ENCODE measurements around the gene ADGRF5.

ADGRF5 gene

GRCh38 chr6:46921731-46922130 lies at the start of gene ADGRF5:
ADGRF5 (minus strand) TSS chr6:46921938; CDS start chr6:46906762, 15,176 bp downstream.
- DNase-seq (ENCODE audit: low read depth in 2 of 2), result no peak

- DNase-seq (ENCODE audit: low read depth in 2 of 2), result no peak
These were observed 47.5 kb upstream of the ADGRF5 start for GRCh38 chr6:46969206-46969605.

GRCh38 chr6:46967826-46968349 lies 46.1 kb upstream of the ADGRF5 start:
- DNase-seq (ENCODE audit: low read depth in 2 of 2), result no peak

- DNase-seq (ENCODE audit: low read depth in 2 of 2), result no peak
These were observed 43.2 kb upstream of the ADGRF5 start for GRCh38 chr6:46964716-46965519.

- DNase-seq (ENCODE audit: low read depth in 2 of 2), result no peak
These were observed 41.9 kb upstream of the ADGRF5 start for GRCh38 chr6:46963626-46964025.

GRCh38 chr6:46963039-46963438 lies 41.3 kb upstream of the ADGRF5 start:
- no peak for DNase-seq (ENCODE audit: low read depth in 2 of 2)

GRCh38 chr6:46961711-46962110 lies 40.0 kb upstream of the ADGRF5 start:
- DNase-seq (ENCODE audit: low read depth in 2 of 2), result no peak

GRCh38 chr6:46961232-46961631 lies 39.5 kb upstream of the ADGRF5 start:
- DNase-seq (ENCODE audit: low read depth in 2 of 2), result no peak

GRCh38 chr6:46959419-46959818 lies 37.7 kb upstream of the ADGRF5 start:
- DNase-seq (ENCODE audit: low read depth in 2 of 2), result no peak

GRCh38 chr6:46956409-46956808 lies 34.7 kb upstream of the ADGRF5 start:
- no peak for DNase-seq (ENCODE audit: low read depth in 2 of 2)

GRCh38 chr6:46954837-46955451 lies 33.2 kb upstream of the ADGRF5 start:
- no peak for DNase-seq (ENCODE audit: low read depth in 2 of 2)

GRCh38 chr6:46953921-46954320 lies 32.2 kb upstream of the ADGRF5 start:
- DNase-seq (ENCODE audit: low read depth in 2 of 2), result no peak

- no peak for DNase-seq (ENCODE audit: low read depth in 2 of 2)
These were observed 28.0 kb upstream of the ADGRF5 start for GRCh38 chr6:46949632-46950280.

- DNase-seq (ENCODE audit: low read depth in 2 of 2), result no peak
These were observed 27.0 kb upstream of the ADGRF5 start for GRCh38 chr6:46948699-46949098.

- no peak for DNase-seq (ENCODE audit: low read depth in 2 of 2)
These were observed 25.8 kb upstream of the ADGRF5 start for GRCh38 chr6:46947497-46947896.

GRCh38 chr6:46940433-46941226 lies 18.9 kb upstream of the ADGRF5 start:
- no peak for DNase-seq (ENCODE audit: low read depth in 2 of 2)

GRCh38 chr6:46937642-46938041 lies 15.9 kb upstream of the ADGRF5 start:
- no peak for DNase-seq (ENCODE audit: low read depth in 2 of 2)

GRCh38 chr6:46935687-46936086 lies 13.9 kb upstream of the ADGRF5 start:
- no peak for DNase-seq (ENCODE audit: low read depth in 2 of 2)

GRCh38 chr6:46933751-46934150 lies 12.0 kb upstream of the ADGRF5 start:
- DNase-seq (ENCODE audit: low read depth in 2 of 2), result no peak

GRCh38 chr6:46932526-46933319 lies 11.0 kb upstream of the ADGRF5 start:
- DNase-seq (ENCODE audit: low read depth in 2 of 2), result no peak

- DNase-seq (ENCODE audit: low read depth in 2 of 2), result no peak
These were observed 9.7 kb upstream of the ADGRF5 start for GRCh38 chr6:46931416-46931815.
